Coronary artery (tissue), 2 donors: ENCODE results near the gene ADAMTS7.
"Not testable (repeated sequence)": the region's sequence is repeated elsewhere in the genome, so short reads cannot be mapped to it uniquely, and the experiment has no call there.

Source experiments
- DNase-seq: peaks from one replicate; pipeline ENCODE4 v3.0.0-alpha.2; 2017; ENCODE audit warnings: low spot score
- H3K27ac ChIP-seq, 2 donors: fragments of 200-600 bp; sonication (generic); one replicate each; pipeline ENCODE4 v1.5.1; 2016 to 2019
- H3K4me3 ChIP-seq: fragments of 200-600 bp; sonication (generic); 2 replicates; pipeline ENCODE4 v1.5.1; 2016; ENCODE audit warnings: mild to moderate bottlenecking, moderate library complexity
- CTCF ChIP-seq: fragments of 200-600 bp; sonication (generic); IDR thresholded peaks from one replicate; pipeline ENCODE4 v1.5.1; 2019; ENCODE audit warnings: antibody characterized with exemption

The ADAMTS7 gene

GRCh38 chr15:78752492-78753358, 58.5 kb downstream of the ADAMTS7 start:
- no peak for TF ChIP-seq CTCF
- no peak overlapping the region for H3K27ac ChIP-seq
- DNase-seq: no peak
- H3K4me3 ChIP-seq: no peak overlapping the region

- no peak for TF ChIP-seq CTCF
- Histone ChIP-seq H3K4me3 (no peak overlapping the region), H3K27ac (no peak overlapping the region)
- DNase-seq: no peak
These were observed 59.7 kb downstream of the ADAMTS7 start for GRCh38 chr15:78751602-78751979.

- H3K4me3 ChIP-seq: peak overlapping the region; percentile 57
These were observed 60.2 kb downstream of the ADAMTS7 start for GRCh38 chr15:78750974-78751601.

GRCh38 chr15:78750566-78750965, 60.7 kb downstream of the ADAMTS7 start:
- Histone ChIP-seq H3K27ac (peak overlapping the region; percentile 21 to 70), H3K4me3 (peak overlapping the region; percentile 57)
- no peak for DNase-seq
- TF ChIP-seq CTCF: no peak

More at GRCh38 chr15:78750974-78751601, 60.2 kb downstream of the ADAMTS7 start:
- peak; percentile 95 for DNase-seq
- peak; percentile 94 for TF ChIP-seq CTCF
- peak overlapping the region; percentile 21 to 70 for H3K27ac ChIP-seq

- Histone ChIP-seq H3K4me3 (no peak overlapping the region), H3K27ac (no peak overlapping the region)
- TF ChIP-seq CTCF: no peak
- no peak for DNase-seq
These were observed 61.4 kb downstream of the ADAMTS7 start for GRCh38 chr15:78749831-78750230.

- H3K27ac ChIP-seq, H3K4me3 ChIP-seq, DNase-seq: not testable (repeated sequence)
These were observed 63.4 kb downstream of the ADAMTS7 start for GRCh38 chr15:78747877-78748276.

- peak; percentile 4 for DNase-seq
- not testable (repeated sequence) for H3K27ac ChIP-seq, H3K4me3 ChIP-seq
These were observed 69.6 kb downstream of the ADAMTS7 start for GRCh38 chr15:78741674-78742073.

- DNase-seq: no peak
- no peak overlapping the region for H3K4me3 ChIP-seq
- H3K27ac ChIP-seq: no peak overlapping the region
- TF ChIP-seq CTCF: no peak
These were observed 70.4 kb downstream of the ADAMTS7 start for GRCh38 chr15:78740904-78741274.
